PC-3 (cell line): ENCODE measurements around the gene RERE.

Experiments
- EZH2 ChIP-seq: fragments of 300-600 bp; sonication (generic); IDR thresholded peaks from one replicate; pipeline ENCODE4 v1.6.1; 2017; ENCODE audit warnings: antibody characterized with exemption, mild to moderate bottlenecking, low read length; ENCODE audit not compliant: unreplicated experiment
- TF ChIP-seq, protein P1 (sequence below): fragments of 300-600 bp; sonication (generic); conservative IDR thresholded peaks from 2 replicates; pipeline ENCODE4 v1.5.1; 2017; ENCODE audit warnings: antibody characterized with exemption, low read depth, mild to moderate bottlenecking, low read length

- TF ChIP-seq, protein P1, sequence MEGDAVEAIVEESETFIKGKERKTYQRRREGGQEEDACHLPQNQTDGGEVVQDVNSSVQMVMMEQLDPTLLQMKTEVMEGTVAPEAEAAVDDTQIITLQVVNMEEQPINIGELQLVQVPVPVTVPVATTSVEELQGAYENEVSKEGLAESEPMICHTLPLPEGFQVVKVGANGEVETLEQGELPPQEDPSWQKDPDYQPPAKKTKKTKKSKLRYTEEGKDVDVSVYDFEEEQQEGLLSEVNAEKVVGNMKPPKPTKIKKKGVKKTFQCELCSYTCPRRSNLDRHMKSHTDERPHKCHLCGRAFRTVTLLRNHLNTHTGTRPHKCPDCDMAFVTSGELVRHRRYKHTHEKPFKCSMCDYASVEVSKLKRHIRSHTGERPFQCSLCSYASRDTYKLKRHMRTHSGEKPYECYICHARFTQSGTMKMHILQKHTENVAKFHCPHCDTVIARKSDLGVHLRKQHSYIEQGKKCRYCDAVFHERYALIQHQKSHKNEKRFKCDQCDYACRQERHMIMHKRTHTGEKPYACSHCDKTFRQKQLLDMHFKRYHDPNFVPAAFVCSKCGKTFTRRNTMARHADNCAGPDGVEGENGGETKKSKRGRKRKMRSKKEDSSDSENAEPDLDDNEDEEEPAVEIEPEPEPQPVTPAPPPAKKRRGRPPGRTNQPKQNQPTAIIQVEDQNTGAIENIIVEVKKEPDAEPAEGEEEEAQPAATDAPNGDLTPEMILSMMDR: no peak
- no peak for TF ChIP-seq EZH2
These were observed 298.3 kb downstream of the RERE start for GRCh38 chr1:8519167-8519566.
